Adrenal gland (tissue), 12 donors: ENCODE results near the gene SLC9A3. TPM values are rescaled to one million over a fixed set of nuclear protein-coding genes. Genes with fewer than 3 reads are reported as not detected.
A peak's percentile ranks its signal among the peaks of the same experiment; 100 is the strongest.

Source experiments
- DNase-seq, 7 donors: peaks; one replicate each; pipeline ENCODE4 v3.0.0-alpha.2; 2019 to 2020
- H3K27ac ChIP-seq, 5 donors: fragments of 200-600 bp; sonication (generic) in 4 of 5; 1 replicate in 3 of 5; 2 replicates in 2 of 5; pipeline versions ENCODE4 v1.5.1 to v1.8.0; 2016 to 2020; ENCODE audit warnings: mild to moderate bottlenecking in 1 of 5
- H3K27me3 ChIP-seq: fragments of 200-600 bp; 2 replicates; pipeline ENCODE4 v1.8.0; 2021
- H3K36me3 ChIP-seq, 2 donors: fragments of 200-600 bp; replicated peaks in 1 of 2; 1 replicate in 1 of 2; 2 replicates in 1 of 2; pipeline versions ENCODE4 v1.5.1 to v1.8.0; 2018 to 2022
- H3K4me1 ChIP-seq, 2 donors: fragments of 200-600 bp; replicated peaks in 1 of 2; 1 replicate in 1 of 2; 2 replicates in 1 of 2; pipeline versions ENCODE4 v1.5.1 to v1.8.0; 2018 to 2021
- H3K4me3 ChIP-seq, 4 donors: fragments of 200-600 bp; sonication (generic) in 3 of 4; one replicate each; pipeline ENCODE4 v1.5.1; 2016 to 2018
- H3K9me3 ChIP-seq, 3 donors: fragments of 200-600 bp; sonication (generic) in 1 of 3; replicated peaks in 1 of 3; 1 replicate in 2 of 3; 2 replicates in 1 of 3; pipeline versions ENCODE4 v1.5.1 to v1.8.0; 2016 to 2021
- POLR2A ChIP-seq, 2 donors: fragments of 450-650 bp; IDR thresholded peaks; one replicate each; pipeline ENCODE4 v1.6.1; 2017; ENCODE audit warnings: antibody characterized with exemption in 2 of 2, mild to moderate bottlenecking in 2 of 2, moderate library complexity in 1 of 2
- WGBS, 4 donors: extraction: QIAGEN DNeasy Blood & Tissue Kit in 2 of 4; methylation state at CpG; one replicate each; pipeline versions ENCODE4 v1.1.5 to v1.1.7; 2013 to 2017; 5-methylcytosine and 5-hydroxymethylcytosine counted together
- intact Hi-C, 2 donors: fragments of 100-400 bp; cut with DNase I; formaldehyde crosslinking; loops; one replicate each; pipeline versions ENCODE4 v1.14.1 to v1.15.0; 2022 to 2023
- polyA plus RNA-seq, 3 donors: library from polyadenylated mRNA; stranded (reverse); fragments of 200-250 nt in 2 of 3; fragments of 350-450 nt in 1 of 3; fragmentation: Illumina TruSeq in 1 of 3; extraction: RNeasy Lipid Tissue Mini Kit (QIAGEN cat#74804) in 1 of 3; gene quantifications; one replicate each; pipeline ENCODE4 v1.2.3, GENCODE V29; 2013 to 2014
- total RNA-seq, 9 donors: library from RNA; depleted of rRNA in 4 of 9; stranded (reverse); fragments of >200 nt in 4 of 9; fragments of 120-200 nt in 1 of 9; fragmentation: NEBNext Ultra II Directional in 1 of 9; extraction: Animal tissue kit (Norgen Biotek cat#: 25700) in 1 of 9; gene quantifications; one replicate each; pipeline versions ENCODE4 v1.1.0 to v1.2.4, GENCODE V29; 2013 to 2023
- TF ChIP-seq, protein P1 (sequence below), 6 experiments: fragments of 450-650 bp in 4 of 6; fragments of 200-600 bp in 2 of 6; sonication (generic) in 1 of 6; IDR thresholded peaks; 1 replicate in 5 of 6; 2 replicates in 1 of 6; pipeline versions ENCODE4 v1.5.1 to v1.8.0; 2016 to 2021; ENCODE audit warnings: antibody characterized with exemption in 6 of 6, mild to moderate bottlenecking in 2 of 6, moderate library complexity in 1 of 6
- donor health status: healthy with polysubstance abuse.
- donor health status: Bipolar disorder and iron deficiency.
- donor health status: DM: yes; HTN: yes; CAD: no.
- donor health status: DM: no; HTN: no; CAD: no.
- donor health status: DM: no; HTN: no; CAD: no.
- donor health status: DM: yes; HTN: yes; CAD: no.

SLC9A3 gene
- total and polyA plus RNA-seq, 12 donors = 0.83 to 5.5 (median 1.7) TPM

- Histone ChIP-seq H3K4me3 (no peak overlapping the region), H3K9me3 (no peaks in the 10 kb centered on the region), H3K27me3 (no peaks in the 10 kb centered on the region), H3K36me3 (no peaks in the 10 kb centered on the region), H3K4me1 (no peaks in the 10 kb centered on the region), H3K27ac (no peak overlapping the region)
- WGBS, 4 donors = 56 to 84% (median 64%) methylated on average over 6 to 18 of the region's 18 CpGs
- peak in 2 of 7 donors; percentile 5 to 43 for DNase-seq
- intact Hi-C loops = no loop called here
- TF ChIP-seq, protein P1, sequence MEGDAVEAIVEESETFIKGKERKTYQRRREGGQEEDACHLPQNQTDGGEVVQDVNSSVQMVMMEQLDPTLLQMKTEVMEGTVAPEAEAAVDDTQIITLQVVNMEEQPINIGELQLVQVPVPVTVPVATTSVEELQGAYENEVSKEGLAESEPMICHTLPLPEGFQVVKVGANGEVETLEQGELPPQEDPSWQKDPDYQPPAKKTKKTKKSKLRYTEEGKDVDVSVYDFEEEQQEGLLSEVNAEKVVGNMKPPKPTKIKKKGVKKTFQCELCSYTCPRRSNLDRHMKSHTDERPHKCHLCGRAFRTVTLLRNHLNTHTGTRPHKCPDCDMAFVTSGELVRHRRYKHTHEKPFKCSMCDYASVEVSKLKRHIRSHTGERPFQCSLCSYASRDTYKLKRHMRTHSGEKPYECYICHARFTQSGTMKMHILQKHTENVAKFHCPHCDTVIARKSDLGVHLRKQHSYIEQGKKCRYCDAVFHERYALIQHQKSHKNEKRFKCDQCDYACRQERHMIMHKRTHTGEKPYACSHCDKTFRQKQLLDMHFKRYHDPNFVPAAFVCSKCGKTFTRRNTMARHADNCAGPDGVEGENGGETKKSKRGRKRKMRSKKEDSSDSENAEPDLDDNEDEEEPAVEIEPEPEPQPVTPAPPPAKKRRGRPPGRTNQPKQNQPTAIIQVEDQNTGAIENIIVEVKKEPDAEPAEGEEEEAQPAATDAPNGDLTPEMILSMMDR (IDR thresholded peaks at IDR 0.05) = no peak
- no peak for TF ChIP-seq POLR2A (IDR thresholded peaks at IDR 0.05)
Observed at GRCh38 chr5:432201-432927, 91.9 kb downstream of the SLC9A3 start.

GRCh38 chr5:431711-432050, 92.6 kb downstream of the SLC9A3 start:
- Histone ChIP-seq H3K27me3 (no peaks in the 10 kb centered on the region), H3K27ac (no peak overlapping the region), H3K4me1 (no peaks in the 10 kb centered on the region), H3K9me3 (no peaks in the 10 kb centered on the region), H3K4me3 (no peak overlapping the region), H3K36me3 (no peaks in the 10 kb centered on the region)
- peak in 1 of 7 donors; percentile 9 for DNase-seq
- TF ChIP-seq, protein P1 (IDR thresholded peaks at IDR 0.05) = no peak
- TF ChIP-seq POLR2A (IDR thresholded peaks at IDR 0.05) = no peak
- WGBS, 4 donors = 75 to 93% (median 90%) methylated on average over 4 of the region's 4 CpGs
- intact Hi-C loops = no loop called here

GRCh38 chr5:431001-431710, 93.1 kb downstream of the SLC9A3 start:
- Histone ChIP-seq H3K9me3 (no peaks in the 10 kb centered on the region), H3K27me3 (no peaks in the 10 kb centered on the region), H3K27ac (no peak overlapping the region), H3K36me3 (no peaks in the 10 kb centered on the region), H3K4me1 (no peaks in the 10 kb centered on the region), H3K4me3 (no peak overlapping the region)
- 19 to 58% (median 46%) methylated on average over 5 to 18 of the region's 18 CpGs for WGBS, 4 donors
- TF ChIP-seq POLR2A (IDR thresholded peaks at IDR 0.05) = no peak
- TF ChIP-seq, protein P1 (IDR thresholded peaks at IDR 0.05) = peak; percentile 30 to 62 (median 44)
- intact Hi-C loops = no loop called here
- peak in 5 of 7 donors; percentile 20 to 53 (median 42) for DNase-seq

- Histone ChIP-seq H3K9me3 (no peaks in the 10 kb centered on the region), H3K27me3 (no peaks in the 10 kb centered on the region), H3K36me3 (no peaks in the 10 kb centered on the region), H3K27ac (no peak overlapping the region), H3K4me3 (no peak overlapping the region), H3K4me1 (no peaks in the 10 kb centered on the region)
- intact Hi-C loops = no loop called here
- WGBS, 4 donors = 73 to 80% (median 79%) methylated on average over 10 to 25 of the region's 25 CpGs
- peak in 2 of 7 donors; percentile 14 to 33 for DNase-seq
- TF ChIP-seq POLR2A (IDR thresholded peaks at IDR 0.05) = no peak
- TF ChIP-seq, protein P1 (IDR thresholded peaks at IDR 0.05) = no peak
Observed at GRCh38 chr5:430214-430925, 93.9 kb downstream of the SLC9A3 start.
